ENCODE data around the gene UGT1A8. TPM values are rescaled to one million over a fixed set of nuclear protein-coding genes. Genes with fewer than 3 reads are reported as not detected.

The UGT1A8 gene
- total and polyA plus RNA-seq, 2 experiments from 2014 or later, result 0.45 TPM; not detected in 1

DNA sequence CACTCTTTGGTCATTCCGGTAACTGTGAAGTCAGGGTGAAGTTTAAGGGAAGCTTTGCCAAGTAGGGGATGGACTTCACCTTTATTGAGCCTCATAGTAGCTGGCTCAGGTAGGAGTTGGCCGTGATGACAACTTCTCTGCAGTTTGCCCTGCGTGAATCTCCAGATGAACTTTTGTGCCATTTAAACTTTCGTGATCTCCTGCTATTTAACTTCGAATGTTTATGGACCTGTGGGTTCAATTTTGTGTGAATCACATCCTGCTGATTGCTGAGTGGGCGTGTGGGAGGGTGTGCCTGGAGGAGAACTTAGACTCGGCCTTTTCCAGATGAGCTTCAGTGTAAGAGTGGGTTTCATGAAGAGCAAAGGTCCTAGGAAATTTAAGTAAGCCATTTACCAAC lies 146.8 kb downstream of the UGT1A8 start (continued):
- TF ChIP-seq, protein P1, sequence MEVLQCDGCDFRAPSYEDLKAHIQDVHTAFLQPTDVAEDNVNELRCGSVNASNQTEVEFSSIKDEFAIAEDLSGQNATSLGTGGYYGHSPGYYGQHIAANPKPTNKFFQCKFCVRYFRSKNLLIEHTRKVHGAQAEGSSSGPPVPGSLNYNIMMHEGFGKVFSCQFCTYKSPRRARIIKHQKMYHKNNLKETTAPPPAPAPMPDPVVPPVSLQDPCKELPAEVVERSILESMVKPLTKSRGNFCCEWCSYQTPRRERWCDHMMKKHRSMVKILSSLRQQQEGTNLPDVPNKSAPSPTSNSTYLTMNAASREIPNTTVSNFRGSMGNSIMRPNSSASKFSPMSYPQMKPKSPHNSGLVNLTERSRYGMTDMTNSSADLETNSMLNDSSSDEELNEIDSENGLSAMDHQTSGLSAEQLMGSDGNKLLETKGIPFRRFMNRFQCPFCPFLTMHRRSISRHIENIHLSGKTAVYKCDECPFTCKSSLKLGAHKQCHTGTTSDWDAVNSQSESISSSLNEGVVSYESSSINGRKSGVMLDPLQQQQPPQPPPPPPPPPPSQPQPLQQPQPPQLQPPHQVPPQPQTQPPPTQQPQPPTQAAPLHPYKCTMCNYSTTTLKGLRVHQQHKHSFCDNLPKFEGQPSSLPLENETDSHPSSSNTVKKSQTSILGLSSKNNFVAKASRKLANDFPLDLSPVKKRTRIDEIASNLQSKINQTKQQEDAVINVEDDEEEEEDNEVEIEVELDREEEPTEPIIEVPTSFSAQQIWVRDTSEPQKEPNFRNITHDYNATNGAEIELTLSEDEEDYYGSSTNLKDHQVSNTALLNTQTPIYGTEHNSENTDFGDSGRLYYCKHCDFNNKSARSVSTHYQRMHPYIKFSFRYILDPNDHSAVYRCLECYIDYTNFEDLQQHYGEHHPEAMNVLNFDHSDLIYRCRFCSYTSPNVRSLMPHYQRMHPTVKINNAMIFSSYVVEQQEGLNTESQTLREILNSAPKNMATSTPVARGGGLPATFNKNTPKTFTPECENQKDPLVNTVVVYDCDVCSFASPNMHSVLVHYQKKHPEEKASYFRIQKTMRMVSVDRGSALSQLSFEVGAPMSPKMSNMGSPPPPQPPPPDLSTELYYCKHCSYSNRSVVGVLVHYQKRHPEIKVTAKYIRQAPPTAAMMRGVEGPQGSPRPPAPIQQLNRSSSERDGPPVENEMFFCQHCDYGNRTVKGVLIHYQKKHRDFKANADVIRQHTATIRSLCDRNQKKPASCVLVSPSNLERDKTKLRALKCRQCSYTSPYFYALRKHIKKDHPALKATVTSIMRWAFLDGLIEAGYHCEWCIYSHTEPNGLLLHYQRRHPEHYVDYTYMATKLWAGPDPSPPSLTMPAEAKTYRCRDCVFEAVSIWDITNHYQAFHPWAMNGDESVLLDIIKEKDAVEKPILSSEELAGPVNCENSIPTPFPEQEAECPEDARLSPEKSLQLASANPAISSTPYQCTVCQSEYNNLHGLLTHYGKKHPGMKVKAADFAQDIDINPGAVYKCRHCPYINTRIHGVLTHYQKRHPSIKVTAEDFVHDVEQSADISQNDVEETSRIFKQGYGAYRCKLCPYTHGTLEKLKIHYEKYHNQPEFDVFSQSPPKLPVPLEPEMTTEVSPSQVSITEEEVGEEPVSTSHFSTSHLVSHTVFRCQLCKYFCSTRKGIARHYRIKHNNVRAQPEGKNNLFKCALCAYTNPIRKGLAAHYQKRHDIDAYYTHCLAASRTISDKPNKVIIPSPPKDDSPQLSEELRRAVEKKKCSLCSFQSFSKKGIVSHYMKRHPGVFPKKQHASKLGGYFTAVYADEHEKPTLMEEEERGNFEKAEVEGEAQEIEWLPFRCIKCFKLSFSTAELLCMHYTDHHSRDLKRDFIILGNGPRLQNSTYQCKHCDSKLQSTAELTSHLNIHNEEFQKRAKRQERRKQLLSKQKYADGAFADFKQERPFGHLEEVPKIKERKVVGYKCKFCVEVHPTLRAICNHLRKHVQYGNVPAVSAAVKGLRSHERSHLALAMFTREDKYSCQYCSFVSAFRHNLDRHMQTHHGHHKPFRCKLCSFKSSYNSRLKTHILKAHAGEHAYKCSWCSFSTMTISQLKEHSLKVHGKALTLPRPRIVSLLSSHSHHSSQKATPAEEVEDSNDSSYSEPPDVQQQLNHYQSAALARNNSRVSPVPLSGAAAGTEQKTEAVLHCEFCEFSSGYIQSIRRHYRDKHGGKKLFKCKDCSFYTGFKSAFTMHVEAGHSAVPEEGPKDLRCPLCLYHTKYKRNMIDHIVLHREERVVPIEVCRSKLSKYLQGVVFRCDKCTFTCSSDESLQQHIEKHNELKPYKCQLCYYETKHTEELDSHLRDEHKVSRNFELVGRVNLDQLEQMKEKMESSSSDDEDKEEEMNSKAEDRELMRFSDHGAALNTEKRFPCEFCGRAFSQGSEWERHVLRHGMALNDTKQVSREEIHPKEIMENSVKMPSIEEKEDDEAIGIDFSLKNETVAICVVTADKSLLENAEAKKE (CRISPR knock-in tag; IDR thresholded peaks at IDR 0.05), result no peak

DNA sequence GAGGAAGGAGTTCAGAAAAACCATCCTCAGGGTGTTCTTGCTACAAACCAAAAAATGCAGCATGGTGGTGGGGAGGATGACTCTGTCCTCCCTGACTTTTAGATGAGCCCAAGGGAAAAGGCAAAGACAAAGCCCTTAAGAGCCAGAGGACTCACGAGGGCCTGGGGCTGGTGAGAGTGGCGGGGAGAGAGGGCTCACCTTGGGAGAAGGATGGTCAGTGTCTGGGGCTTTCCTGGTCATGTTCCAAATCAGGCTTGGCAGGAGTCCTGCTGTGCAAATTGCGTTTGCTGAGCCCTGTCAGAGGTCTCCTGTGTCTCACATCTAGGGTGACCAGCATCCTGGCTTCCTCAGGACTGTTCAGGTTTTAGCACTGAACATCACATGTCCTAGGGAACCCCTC lies 147.3 kb downstream of the UGT1A8 start:
- H3K4me1 Mint-ChIP-seq, result peaks cover 9% of the 10 kb centered on the region
- ATAC-seq, result no peak
- TF ChIP-seq, protein P2, sequence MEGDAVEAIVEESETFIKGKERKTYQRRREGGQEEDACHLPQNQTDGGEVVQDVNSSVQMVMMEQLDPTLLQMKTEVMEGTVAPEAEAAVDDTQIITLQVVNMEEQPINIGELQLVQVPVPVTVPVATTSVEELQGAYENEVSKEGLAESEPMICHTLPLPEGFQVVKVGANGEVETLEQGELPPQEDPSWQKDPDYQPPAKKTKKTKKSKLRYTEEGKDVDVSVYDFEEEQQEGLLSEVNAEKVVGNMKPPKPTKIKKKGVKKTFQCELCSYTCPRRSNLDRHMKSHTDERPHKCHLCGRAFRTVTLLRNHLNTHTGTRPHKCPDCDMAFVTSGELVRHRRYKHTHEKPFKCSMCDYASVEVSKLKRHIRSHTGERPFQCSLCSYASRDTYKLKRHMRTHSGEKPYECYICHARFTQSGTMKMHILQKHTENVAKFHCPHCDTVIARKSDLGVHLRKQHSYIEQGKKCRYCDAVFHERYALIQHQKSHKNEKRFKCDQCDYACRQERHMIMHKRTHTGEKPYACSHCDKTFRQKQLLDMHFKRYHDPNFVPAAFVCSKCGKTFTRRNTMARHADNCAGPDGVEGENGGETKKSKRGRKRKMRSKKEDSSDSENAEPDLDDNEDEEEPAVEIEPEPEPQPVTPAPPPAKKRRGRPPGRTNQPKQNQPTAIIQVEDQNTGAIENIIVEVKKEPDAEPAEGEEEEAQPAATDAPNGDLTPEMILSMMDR (conservative IDR thresholded peaks at IDR 0.05; ENCODE audit: low read depth in 2 of 2), result no peak
- TF ChIP-seq NANOG (IDR thresholded peaks at IDR 0.05; ENCODE audit: borderline replicate concordance) (no peak), JUNB (IDR thresholded peaks at IDR 0.05; ENCODE audit: unreplicated experiment) (no peak), ZNF114 (CRISPR knock-in tag; IDR thresholded peaks at IDR 0.05) (no peak), STAT1 (IDR thresholded peaks at IDR 0.05; ENCODE audit: unreplicated experiment) (no peak), POLR2AphosphoS5 (IDR thresholded peaks at IDR 0.05; ENCODE audit: low read depth) (no peak), EZH2 (IDR thresholded peaks at IDR 0.05; ENCODE audit: low read depth, unreplicated experiment) (no peak)
- TF ChIP-seq, protein P3, sequence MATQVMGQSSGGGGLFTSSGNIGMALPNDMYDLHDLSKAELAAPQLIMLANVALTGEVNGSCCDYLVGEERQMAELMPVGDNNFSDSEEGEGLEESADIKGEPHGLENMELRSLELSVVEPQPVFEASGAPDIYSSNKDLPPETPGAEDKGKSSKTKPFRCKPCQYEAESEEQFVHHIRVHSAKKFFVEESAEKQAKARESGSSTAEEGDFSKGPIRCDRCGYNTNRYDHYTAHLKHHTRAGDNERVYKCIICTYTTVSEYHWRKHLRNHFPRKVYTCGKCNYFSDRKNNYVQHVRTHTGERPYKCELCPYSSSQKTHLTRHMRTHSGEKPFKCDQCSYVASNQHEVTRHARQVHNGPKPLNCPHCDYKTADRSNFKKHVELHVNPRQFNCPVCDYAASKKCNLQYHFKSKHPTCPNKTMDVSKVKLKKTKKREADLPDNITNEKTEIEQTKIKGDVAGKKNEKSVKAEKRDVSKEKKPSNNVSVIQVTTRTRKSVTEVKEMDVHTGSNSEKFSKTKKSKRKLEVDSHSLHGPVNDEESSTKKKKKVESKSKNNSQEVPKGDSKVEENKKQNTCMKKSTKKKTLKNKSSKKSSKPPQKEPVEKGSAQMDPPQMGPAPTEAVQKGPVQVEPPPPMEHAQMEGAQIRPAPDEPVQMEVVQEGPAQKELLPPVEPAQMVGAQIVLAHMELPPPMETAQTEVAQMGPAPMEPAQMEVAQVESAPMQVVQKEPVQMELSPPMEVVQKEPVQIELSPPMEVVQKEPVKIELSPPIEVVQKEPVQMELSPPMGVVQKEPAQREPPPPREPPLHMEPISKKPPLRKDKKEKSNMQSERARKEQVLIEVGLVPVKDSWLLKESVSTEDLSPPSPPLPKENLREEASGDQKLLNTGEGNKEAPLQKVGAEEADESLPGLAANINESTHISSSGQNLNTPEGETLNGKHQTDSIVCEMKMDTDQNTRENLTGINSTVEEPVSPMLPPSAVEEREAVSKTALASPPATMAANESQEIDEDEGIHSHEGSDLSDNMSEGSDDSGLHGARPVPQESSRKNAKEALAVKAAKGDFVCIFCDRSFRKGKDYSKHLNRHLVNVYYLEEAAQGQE (IDR thresholded peaks at IDR 0.05; ENCODE audit: unreplicated experiment), result no peak

More for the DNA sequence above, 147.3 kb downstream of the UGT1A8 start:
- no peaks in the 10 kb centered on the region for H4K20me1 ChIP-seq (replicated peaks; ENCODE audit: insufficient read depth)
- no peak overlapping the region for H3K27ac ChIP-seq (ENCODE audit: low read depth)
- Mint-ChIP-seq H3K27me3 (ENCODE audit: insufficient read depth, low read depth, poor library complexity) (no peaks in the 10 kb centered on the region), H3K4me3 (no peak overlapping the region), H3K36me3 (ENCODE audit: low read depth) (no peaks in the 10 kb centered on the region; the same call in 2 of the 3 replicates), H3K27ac (no peak overlapping the region), H3K9me3 (peaks cover 3% of the 10 kb centered on the region; the same call in 2 of the 3 replicates)
- no peaks in the 10 kb centered on the region for H3K79me2 ChIP-seq (replicated peaks; ENCODE audit: insufficient read depth)
- no peak for DNase-seq (ENCODE audit: low spot score)
- no peaks in the 10 kb centered on the region for H3F3A ChIP-seq (replicated peaks; ENCODE audit: low read depth)
- H3K4me1 ChIP-seq (ENCODE audit: insufficient read depth), result no peaks in the 10 kb centered on the region
- no peak overlapping the region for H3K4me3 ChIP-seq
- H3K27me3 ChIP-seq (ENCODE audit: insufficient read depth), result no peaks in the 10 kb centered on the region
- H3K4me2 ChIP-seq, result no peak overlapping the region
- no peak overlapping the region for H2AFZ ChIP-seq
- no peaks in the 10 kb centered on the region; the same call in 1 of the 2 replicates for H3K9me2 ChIP-seq (ENCODE audit: insufficient read depth)
- H3K36me3 ChIP-seq (ENCODE audit: insufficient read depth), result no peaks in the 10 kb centered on the region
